GM19240 (cell line): ENCODE measurements around the gene CCDC43.

ENCODE experiments used
- DNase-seq: peaks from one replicate; pipeline ENCODE4 v3.0.0; 2011; ENCODE audit warnings: low spot score; ENCODE audit not compliant: insufficient read length

The CCDC43 gene

DNA sequence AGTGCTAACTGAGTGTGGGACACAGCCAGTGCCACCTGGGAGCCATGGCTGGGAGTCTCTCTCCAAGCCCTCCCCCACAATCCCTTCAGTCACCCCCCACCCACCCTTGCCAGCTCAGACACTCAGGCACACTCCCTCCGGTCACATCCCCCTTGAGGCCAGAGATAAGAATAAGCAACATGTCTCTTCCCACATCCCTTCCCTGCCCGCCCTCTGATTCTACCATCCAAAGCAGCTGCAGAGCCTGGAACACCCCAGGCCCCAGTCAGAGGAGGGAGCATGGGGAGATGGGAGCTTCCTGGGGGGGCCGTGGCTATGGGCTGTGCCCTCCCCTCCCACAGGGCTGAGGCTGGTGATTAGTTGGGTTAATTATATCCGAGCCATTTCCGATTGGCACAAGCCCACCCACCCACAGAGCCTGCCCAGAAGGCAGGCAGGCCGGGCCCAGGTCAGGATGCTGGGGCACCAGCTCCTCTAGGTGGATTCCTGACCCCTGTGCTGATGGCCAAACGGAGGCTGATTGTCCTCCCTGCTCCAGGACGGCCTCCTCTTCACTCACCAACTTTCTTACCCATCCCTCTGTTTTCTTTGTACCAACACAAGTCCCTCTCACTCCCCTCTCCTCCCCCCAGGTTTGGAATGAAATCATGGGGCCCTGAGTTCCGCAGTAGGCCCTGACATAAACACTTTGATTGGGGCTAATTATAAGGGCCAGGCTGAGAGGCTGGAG, 61.9 kb downstream of the CCDC43 start:
- no peak for DNase-seq
